Activated naive CD4-positive, alpha-beta T cell treated with anti-CD3 and anti-CD28 coated beads, Interleukin-2, amount 50 U/mL, for 16 hours (primary cell): Measurements from ENCODE around the gene HTT-AS.

Experiments
- DNase-seq: peaks from one replicate; pipeline ENCODE4 v3.0.0-alpha.2; 2020

Gene HTT-AS

DNA sequence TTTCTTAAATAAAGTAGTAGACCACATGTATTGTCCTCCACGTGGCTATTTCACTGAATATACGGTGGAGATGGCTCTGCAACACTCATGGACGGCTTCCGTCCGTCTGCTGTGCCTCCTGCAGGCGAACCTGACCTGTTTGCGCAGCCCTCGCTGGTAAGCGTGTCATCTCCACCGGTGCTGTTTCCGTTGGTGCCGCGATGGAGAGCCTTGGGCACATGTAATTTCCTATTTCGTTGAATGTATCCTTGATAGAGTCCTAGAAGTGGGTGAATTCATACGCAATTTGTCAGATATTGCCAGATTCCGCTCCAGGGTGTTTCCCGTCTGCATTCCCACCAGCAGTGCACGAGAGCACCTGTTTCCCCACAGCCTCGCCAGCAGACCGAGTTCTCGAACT is 48.5 kb downstream of the HTT-AS start:
- no peak for DNase-seq

DNA sequence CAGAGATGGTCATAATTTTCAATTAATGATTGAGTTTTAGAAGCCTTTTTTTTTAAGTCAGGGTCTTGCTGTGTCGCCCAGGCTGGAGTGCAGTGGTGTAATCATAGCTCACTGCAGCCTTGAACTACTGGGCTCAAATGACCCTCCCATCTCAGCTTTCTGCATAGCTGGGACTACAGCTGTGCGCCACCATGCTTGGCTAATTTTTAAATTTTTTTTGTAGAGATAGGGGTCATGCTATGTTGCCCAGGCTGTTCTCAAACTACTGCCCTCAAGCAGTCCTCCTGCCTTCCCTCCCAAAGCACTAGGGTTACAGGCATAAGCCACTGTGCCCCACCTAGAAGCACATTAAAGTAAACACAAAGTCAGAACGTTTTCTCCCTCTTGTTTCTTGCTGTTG is 51.7 kb downstream of the HTT-AS start:
- no peak for DNase-seq

DNA sequence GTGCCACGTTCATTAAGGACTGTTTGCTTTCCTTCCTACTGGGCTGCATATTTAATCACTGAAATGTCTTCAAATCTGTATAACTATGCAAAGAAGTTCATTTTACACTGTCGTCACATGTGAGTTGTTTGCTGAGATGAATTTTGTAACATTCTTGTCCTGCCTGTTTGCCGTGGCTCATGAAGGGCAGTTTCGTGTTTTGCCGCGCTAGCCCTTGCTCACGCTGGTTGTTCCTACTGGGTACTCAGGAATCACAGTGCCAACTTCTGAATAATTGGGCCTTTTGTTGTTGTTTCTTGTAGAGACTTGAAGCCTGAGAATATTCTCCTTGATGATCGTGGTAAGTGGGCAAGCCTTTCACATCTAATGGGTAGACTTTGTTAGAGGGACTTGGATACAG is 52.2 kb downstream of the HTT-AS start:
- no peak for DNase-seq

DNA sequence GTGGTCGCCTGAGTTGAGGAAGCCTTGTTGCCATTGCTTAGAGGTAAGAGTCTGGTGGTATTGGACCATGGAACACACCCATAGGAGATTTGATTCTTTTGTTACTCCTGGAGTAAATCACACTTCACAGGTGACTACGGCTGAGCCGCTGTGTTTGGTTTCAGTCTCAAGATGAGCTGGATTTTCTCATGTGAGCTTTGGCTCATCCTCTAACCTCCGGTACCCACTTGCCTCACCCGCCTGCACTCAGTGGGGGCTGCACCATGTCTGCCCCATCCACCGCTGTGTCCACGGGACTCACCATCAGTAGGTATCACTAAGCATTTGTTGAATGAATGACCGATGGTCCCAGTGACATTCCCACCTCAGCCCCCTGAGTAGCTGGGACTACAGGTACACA is 52.7 kb downstream of the HTT-AS start:
- DNase-seq = no peak

DNA sequence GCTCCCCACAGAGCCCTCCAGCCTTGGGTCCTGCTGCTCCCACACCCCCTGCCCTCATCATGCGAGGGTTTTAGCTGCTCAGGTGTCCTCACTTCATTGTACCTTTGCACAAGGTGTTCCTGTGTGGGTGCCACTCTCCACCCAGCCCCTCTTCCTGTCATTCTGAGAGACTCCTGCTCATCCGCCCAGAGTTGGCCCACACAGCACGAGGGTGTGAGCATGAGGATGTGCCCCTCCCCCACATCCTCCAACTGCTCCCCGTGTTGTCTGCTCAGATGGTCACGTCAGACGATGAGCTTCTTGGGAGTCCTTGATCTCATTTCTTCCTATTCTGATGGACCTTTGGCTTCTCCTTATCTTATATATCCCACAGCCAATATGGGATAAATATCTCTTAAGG is 53.2 kb downstream of the HTT-AS start:
- no peak for DNase-seq

DNA sequence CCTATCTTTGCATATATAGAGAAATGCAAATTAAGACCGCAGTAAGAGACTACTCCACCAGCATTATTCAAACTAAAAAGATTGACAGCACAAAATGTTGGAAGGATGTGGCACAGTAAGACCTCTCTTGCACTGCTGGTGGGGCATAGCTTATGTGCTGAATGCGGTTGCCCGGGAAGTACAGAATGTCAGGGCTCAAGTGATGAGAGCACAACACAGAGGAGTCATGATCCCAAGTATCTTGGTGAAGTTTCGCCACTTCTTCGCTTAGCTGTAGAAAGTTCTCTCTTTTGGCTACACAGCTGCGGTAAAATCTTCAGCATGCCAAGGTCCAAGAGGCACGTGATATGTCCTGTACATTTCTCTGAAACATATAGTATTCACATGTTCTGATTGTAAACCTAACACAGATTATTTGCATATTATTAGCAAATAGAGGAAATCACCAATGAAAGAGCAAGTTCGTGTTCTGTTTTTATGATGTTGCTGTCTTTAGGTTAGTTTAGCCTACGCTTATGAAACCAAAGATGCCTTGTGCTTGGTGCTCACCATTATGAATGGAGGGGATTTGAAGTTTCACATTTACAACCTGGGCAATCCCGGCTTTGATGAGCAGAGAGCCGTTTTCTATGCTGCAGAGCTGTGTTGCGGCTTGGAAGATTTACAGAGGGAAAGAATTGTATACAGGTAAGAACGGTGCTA is 55.0 kb downstream of the HTT-AS start:
- DNase-seq = no peak

DNA sequence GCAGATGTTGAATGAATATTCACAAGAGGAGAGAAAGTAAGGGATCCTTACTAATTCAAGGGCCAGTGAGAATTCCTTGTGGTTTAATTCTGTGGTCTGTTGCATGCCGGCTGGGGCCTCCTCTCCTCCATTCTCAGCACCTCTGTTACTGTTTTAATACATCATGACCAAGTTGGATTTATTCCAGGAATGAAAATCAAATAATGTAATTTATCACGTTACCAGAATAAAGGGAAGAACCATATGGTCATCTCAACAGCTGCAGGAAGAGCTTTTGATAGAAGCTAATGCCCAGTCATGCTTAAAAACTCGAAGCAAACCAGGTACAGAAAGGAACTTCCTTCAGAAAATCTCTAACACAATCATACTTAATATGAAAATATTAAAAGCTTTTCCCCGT is 56.8 kb downstream of the HTT-AS start:
- DNase-seq = no peak

DNA sequence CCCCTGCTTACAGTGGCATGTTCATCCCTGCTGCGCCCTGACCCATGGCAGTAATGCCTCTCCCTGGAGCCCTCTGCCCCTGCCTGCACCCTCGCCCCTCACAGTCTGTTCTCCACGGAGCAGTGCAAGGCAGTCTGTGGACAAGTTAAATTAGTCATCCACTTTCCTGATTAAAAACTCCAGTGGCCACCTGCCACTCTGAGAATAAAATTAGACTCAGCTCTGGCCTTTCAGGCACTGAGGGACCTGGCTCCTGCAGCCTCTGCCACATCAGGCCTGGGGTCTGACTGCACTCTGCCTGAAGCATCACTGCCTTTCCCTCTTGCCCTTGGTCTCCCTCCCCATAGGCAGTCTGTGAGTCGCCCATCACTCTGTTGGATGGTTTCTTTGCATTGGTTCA is 57.4 kb downstream of the HTT-AS start:
- no peak for DNase-seq

DNA sequence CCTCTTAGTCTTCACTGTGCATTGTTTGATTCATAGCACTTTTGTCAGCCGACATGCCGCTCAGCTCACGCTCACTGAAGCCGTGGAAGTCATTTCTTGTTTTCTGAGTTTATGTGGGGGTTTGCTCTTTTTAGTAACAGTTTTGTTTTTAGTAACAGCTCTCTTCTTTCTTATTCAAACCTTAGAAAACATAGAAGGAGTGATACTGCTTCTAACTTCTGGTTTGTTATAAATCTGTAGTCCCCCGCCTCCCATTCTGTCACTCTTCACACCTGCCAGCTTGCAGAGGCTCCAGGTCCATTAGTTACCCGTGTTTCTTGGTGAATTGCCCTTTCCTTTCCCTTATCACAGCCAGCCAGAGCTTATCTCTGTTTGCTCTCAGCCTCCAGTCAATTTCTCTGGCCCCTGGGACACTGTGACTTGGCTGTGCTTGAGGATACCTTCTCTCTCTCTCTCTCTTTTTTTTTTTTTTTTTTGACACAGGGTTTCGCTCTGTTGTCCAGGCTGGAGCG is 60.4 kb downstream of the HTT-AS start:
- no peak for DNase-seq
